Thyroid gland (tissue), 4 donors: ENCODE results near the gene IL17RD. TPM values are rescaled to one million over a fixed set of nuclear protein-coding genes. Genes with fewer than 3 reads are reported as not detected.

Source experiments
- DNase-seq, 2 donors: peaks; one replicate each; pipeline ENCODE4 v3.0.0-alpha.2; 2019
- H3K27ac ChIP-seq, 3 donors: fragments of 200-600 bp; sonication (generic); 1 replicate in 2 of 3; 2 replicates in 1 of 3; pipeline ENCODE4 v1.5.1; 2016 to 2019; ENCODE audit warnings: mild to moderate bottlenecking in 1 of 3, moderate library complexity in 1 of 3
- H3K27me3 ChIP-seq: fragments of 200-600 bp; sonication (generic); one replicate; pipeline ENCODE4 v1.5.1; 2019
- H3K36me3 ChIP-seq, 2 donors: fragments of 200-600 bp; sonication (generic); one replicate each; pipeline ENCODE4 v1.5.1; 2016 to 2019
- H3K4me1 ChIP-seq, 2 donors: fragments of 200-600 bp; sonication (generic); one replicate each; pipeline ENCODE4 v1.5.1; 2017 to 2019
- H3K4me3 ChIP-seq, 3 donors: fragments of 200-600 bp; sonication (generic); replicated peaks in 1 of 3; 1 replicate in 2 of 3; 2 replicates in 1 of 3; pipeline ENCODE4 v1.5.1; 2016; ENCODE audit warnings: mild to moderate bottlenecking in 1 of 3
- H3K9me3 ChIP-seq: fragments of 200-600 bp; sonication (generic); one replicate; pipeline ENCODE4 v1.5.1; 2017
- POLR2A ChIP-seq, 2 donors: fragments of 450-650 bp; IDR thresholded peaks; one replicate each; pipeline ENCODE4 v1.6.1; 2017; ENCODE audit warnings: antibody characterized with exemption in 2 of 2, mild to moderate bottlenecking in 2 of 2, moderate library complexity in 1 of 2
- WGBS, 2 donors: methylation state at CpG; one replicate each; pipeline ENCODE4 v1.1.5; 2017; 5-methylcytosine and 5-hydroxymethylcytosine counted together
- intact Hi-C: fragments of 100-400 bp; cut with DNase I; formaldehyde crosslinking; loops from one replicate; pipeline ENCODE4 v1.15.1; 2023
- total RNA-seq, 4 donors: library from RNA; depleted of rRNA; stranded (reverse); fragments of >200 nt; gene quantifications; one replicate each; pipeline ENCODE4 v1.2.3, GENCODE V29; 2016
- TF ChIP-seq, protein P1 (sequence below), 6 experiments: fragments of 200-600 bp in 3 of 6; fragments of 450-650 bp in 3 of 6; sonication (generic) in 3 of 6; IDR thresholded peaks; one replicate each; pipeline ENCODE4 v1.5.1; 2016 to 2019; ENCODE audit warnings: antibody characterized with exemption in 6 of 6, mild to moderate bottlenecking in 2 of 6, inconsistent platforms in 1 of 6, moderate library complexity in 1 of 6

The IL17RD gene
- total RNA-seq, 4 donors from 2014 or later = 0.59 to 2.6 (median 1.4) TPM

DNA sequence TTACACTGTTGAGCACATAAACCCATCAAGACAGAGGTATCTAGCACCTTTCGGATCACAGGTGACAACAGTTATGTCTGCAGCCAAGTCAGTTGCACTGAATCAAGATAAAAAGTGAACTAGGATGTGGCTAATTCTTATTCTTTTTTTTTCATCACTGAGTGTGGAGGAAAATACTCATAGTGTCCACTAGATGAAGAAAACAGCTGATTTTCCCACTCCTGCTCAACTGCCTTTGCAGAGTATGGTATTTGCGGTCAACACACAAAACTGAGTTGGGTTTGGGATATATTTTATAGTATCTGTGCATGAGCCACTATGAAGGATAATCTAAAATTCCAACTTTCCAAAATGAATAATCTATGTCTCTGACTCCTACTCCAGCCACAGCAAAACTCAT is 32.5 kb downstream of the IL17RD start:
- Histone ChIP-seq H3K4me1 (no peaks in the 10 kb centered on the region), H3K4me3 (no peak overlapping the region), H3K36me3 (no peaks in the 10 kb centered on the region), H3K27me3 (no peaks in the 10 kb centered on the region), H3K9me3 (no peaks in the 10 kb centered on the region), H3K27ac (no peak overlapping the region)
- intact Hi-C loops = no loop called here
- TF ChIP-seq POLR2A (IDR thresholded peaks at IDR 0.05) = no peak
- TF ChIP-seq, protein P1, sequence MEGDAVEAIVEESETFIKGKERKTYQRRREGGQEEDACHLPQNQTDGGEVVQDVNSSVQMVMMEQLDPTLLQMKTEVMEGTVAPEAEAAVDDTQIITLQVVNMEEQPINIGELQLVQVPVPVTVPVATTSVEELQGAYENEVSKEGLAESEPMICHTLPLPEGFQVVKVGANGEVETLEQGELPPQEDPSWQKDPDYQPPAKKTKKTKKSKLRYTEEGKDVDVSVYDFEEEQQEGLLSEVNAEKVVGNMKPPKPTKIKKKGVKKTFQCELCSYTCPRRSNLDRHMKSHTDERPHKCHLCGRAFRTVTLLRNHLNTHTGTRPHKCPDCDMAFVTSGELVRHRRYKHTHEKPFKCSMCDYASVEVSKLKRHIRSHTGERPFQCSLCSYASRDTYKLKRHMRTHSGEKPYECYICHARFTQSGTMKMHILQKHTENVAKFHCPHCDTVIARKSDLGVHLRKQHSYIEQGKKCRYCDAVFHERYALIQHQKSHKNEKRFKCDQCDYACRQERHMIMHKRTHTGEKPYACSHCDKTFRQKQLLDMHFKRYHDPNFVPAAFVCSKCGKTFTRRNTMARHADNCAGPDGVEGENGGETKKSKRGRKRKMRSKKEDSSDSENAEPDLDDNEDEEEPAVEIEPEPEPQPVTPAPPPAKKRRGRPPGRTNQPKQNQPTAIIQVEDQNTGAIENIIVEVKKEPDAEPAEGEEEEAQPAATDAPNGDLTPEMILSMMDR (IDR thresholded peaks at IDR 0.05) = no peak
- WGBS, 2 donors = 96 to 97% methylated on average over 2 of the region's 2 CpGs
- DNase-seq = no peak

DNA sequence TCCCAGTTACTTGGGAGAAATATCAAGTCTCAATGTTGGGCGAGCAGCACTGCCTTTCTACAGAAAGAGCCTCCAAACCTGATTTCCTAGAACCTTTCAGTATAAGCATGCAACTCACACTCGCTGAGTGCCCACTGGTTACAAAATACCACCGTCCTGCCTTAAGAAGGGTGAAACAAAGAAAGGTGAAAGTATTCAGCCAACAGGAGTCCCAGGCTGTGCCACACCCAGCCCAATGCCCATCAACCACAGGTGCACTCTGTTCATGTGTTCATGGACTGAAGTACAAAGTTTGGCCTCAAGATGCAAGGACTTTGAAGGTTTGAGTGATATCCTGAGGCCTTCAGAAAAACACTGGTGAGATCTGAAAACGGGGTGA is 34.0 kb downstream of the IL17RD start:
- no peaks in the 10 kb centered on the region for H3K9me3 ChIP-seq
- no peak for DNase-seq
- no peak for TF ChIP-seq POLR2A (IDR thresholded peaks at IDR 0.05)
- TF ChIP-seq, protein P1 (IDR thresholded peaks at IDR 0.05) = no peak
- H3K36me3 ChIP-seq = no peaks in the 10 kb centered on the region
- H3K27ac ChIP-seq = no peak overlapping the region
- H3K27me3 ChIP-seq = no peaks in the 10 kb centered on the region
- H3K4me3 ChIP-seq = no peak overlapping the region
- intact Hi-C loops = no loop called here
- 81 to 83% methylated on average over 4 of the region's 4 CpGs for WGBS, 2 donors
- no peaks in the 10 kb centered on the region for H3K4me1 ChIP-seq

DNA sequence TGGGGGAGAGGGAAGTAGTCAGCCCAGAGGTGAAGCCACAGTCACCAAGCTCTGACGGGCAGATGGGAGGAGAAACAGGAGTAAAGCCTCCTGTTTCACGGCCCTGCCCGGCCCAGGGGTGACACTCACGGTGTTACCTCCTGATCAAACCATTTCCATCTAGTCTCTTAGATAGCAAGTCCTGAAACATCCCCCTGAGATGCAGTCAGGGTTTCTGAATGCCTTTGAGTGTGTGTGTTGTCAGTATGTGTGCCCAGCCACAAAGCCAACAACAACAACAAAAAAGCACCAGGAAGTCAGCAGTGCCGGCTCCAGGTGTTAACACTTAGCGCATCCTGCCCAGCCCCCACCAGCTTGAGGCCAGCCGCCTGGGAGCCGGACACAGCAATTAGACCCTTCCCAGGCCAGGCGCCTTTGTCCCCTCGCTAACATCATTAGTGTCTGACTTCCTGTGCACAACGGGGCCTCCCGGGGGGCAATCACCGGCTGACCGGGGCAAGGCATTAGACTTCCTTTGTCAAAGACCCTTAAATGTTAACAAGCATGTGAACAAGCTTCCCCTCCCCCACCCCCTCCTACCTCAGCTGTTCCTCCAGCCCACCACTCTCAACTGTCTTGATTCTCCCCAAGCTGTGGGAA is 34.5 kb downstream of the IL17RD start:
- H3K27ac ChIP-seq = no peak overlapping the region
- no peaks in the 10 kb centered on the region for H3K9me3 ChIP-seq
- H3K4me3 ChIP-seq = no peak overlapping the region
- H3K36me3 ChIP-seq = no peaks in the 10 kb centered on the region
- no peak for TF ChIP-seq POLR2A (IDR thresholded peaks at IDR 0.05)
- TF ChIP-seq, protein P1 (IDR thresholded peaks at IDR 0.05) = no peak
- no peak for DNase-seq
- H3K27me3 ChIP-seq = no peaks in the 10 kb centered on the region
- WGBS, 2 donors = 50 to 63% methylated on average over 13 to 14 of the region's 14 CpGs
- H3K4me1 ChIP-seq = no peaks in the 10 kb centered on the region
- intact Hi-C loops = no loop called here

DNA sequence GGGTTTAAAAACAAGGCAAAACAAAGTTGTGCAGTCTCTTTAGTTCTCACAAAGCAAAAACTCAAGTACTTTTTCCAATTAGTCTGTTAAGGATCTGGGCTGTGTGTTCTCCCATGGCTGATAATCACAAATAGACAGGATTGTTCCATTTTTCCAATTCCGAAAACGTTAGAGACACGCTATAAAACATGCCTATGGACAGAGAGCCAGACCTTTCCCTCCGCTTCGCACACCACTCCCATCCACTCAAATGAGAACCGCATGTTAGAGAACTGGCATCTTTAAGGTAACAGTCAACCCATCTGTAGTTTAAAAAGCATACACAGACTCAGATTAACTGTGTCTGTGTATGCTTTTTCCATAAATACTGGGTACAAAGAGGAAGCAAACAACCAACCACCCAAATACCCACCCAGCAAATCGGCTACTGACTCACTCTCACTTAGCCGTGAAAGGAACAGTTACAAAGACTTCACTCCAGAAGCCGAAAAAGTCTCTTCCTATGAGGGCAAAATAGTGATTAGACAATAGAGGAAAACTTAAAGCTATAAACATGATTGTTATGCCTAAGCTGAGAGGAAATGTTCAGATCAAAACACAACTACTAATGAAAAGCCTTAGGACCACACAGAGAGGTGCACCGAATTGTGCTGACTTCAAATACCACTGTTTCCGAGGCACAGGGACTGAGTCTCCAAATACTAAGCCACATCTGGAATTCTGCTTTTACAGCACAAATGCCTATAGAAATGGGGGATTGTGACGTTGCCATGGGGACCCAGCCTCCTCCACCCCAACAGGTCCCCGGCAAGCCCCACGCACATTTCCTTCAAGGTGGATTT is 36.1 kb downstream of the IL17RD start:
- WGBS, 2 donors = 83 to 86% methylated on average over 14 of the region's 14 CpGs
- H3K27ac ChIP-seq = no peak overlapping the region
- H3K27me3 ChIP-seq = no peaks in the 10 kb centered on the region
- intact Hi-C loops = no loop called here
- no peaks in the 10 kb centered on the region for H3K9me3 ChIP-seq
- no peaks in the 10 kb centered on the region for H3K4me1 ChIP-seq
- H3K36me3 ChIP-seq = no peaks in the 10 kb centered on the region
- DNase-seq = no peak
- TF ChIP-seq POLR2A (IDR thresholded peaks at IDR 0.05) = no peak
- TF ChIP-seq, protein P1 (IDR thresholded peaks at IDR 0.05) = no peak
- no peak overlapping the region for H3K4me3 ChIP-seq

DNA sequence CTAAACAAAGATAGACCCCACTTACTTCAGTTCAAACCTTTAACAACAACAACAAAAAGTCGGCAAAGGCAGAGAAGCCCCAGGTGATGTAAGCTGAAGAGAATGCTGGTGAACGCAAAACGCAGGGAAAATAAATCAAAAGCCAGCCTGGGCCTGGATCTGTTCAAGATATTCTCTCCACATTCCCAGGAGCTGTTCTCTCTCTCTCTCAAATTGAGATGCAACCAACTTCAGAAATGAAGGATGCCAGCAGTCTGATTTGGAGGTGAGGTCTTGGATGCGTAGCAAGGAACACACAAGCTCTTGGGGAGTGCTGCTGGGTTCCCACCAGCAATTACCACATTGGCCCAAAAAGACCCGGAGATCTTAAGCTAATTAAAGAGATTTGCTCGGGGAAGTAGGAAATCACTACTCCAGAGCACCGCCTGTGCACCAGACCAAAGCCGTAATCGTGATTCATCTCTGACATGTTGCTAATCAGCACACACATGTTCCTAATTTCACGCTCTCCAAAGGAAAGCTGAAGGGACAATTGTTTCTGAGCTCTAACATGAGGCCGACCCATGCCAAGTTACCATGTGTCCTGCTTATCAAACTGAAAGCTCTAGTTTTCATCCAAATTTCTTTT is 37.1 kb downstream of the IL17RD start:
- Histone ChIP-seq H3K27ac (no peak overlapping the region), H3K4me3 (no peak overlapping the region), H3K27me3 (no peaks in the 10 kb centered on the region), H3K36me3 (no peaks in the 10 kb centered on the region), H3K4me1 (no peaks in the 10 kb centered on the region), H3K9me3 (no peaks in the 10 kb centered on the region)
- DNase-seq = no peak
- 69 to 79% methylated on average over 11 of the region's 11 CpGs for WGBS, 2 donors
- intact Hi-C loops = no loop called here
- TF ChIP-seq, protein P1 (IDR thresholded peaks at IDR 0.05) = no peak
- no peak for TF ChIP-seq POLR2A (IDR thresholded peaks at IDR 0.05)
